ELF-1 (cell line): ENCODE measurements around the gene UMOD.
A peak's percentile ranks its signal among the peaks of the same experiment; 100 is the strongest.

Experiments used
- DNase-seq: peaks from one replicate; pipeline ENCODE4 v3.0.0-alpha.2; 2016; ENCODE audit warnings: low read depth, low spot score

The UMOD gene

GRCh38 chr16:20302389-20302788 lies 50.1 kb downstream of the UMOD start:
- no peak for DNase-seq

- DNase-seq: peak; percentile 25
Observed at GRCh38 chr16:20301840-20302239, 50.7 kb downstream of the UMOD start.

GRCh38 chr16:20300312-20301097 lies 52.0 kb downstream of the UMOD start:
- DNase-seq: peak; percentile 75

- DNase-seq: no peak
Observed at GRCh38 chr16:20298452-20298851, 54.1 kb downstream of the UMOD start.

- peak; percentile 32 for DNase-seq
Observed at GRCh38 chr16:20291208-20292206, 61.0 kb downstream of the UMOD start.

GRCh38 chr16:20289571-20289970 lies 62.9 kb downstream of the UMOD start:
- DNase-seq: no peak

GRCh38 chr16:20285993-20286499 lies 66.5 kb downstream of the UMOD start:
- DNase-seq: peak; percentile 44
